ENCODE results near the gene TRMT13.
"Not testable (repeated sequence)": the region's sequence is repeated elsewhere in the genome, so short reads cannot be mapped to it uniquely, and the experiment has no call there.

TRMT13 gene

DNA sequence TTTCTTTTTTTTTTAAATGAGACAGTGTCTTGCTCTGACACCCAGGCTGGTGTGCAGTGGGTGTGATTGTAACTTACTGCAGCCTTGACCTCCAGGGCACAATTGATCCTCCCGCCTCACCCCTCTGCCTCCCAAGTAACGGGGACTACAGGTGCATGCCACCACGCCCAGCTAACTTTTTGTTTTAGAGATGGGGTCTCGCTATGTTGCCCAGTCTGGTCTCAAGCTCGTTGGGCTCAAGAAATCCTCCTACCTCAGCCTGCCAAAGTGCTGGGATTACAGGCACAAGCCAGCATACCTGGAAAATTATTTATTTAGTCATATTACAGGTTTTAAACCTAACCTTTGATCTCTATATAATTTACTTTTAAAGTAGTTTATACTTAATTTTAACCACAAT, 31.7 kb downstream of the TRMT13 start:
- no peak for FAIRE-seq

DNA sequence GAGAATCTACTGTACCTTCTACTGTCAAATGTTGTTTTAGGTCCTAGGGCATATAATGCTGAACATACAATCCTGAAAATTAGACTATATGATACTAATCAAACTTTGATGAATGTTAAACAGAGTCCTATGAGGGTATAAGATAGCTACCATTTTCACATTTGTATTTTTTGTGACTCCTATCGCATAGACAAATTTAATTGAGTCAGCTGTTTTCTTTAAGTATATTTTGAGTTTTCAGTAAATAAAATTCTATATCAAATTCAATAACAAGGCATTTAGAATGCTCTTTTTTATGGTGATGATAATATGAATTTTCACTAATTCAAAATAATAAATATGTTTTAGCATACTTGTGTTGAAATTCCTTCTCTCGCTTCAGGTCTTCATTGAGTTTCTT, 35.1 kb downstream of the TRMT13 start:
- FAIRE-seq, result no peak

DNA sequence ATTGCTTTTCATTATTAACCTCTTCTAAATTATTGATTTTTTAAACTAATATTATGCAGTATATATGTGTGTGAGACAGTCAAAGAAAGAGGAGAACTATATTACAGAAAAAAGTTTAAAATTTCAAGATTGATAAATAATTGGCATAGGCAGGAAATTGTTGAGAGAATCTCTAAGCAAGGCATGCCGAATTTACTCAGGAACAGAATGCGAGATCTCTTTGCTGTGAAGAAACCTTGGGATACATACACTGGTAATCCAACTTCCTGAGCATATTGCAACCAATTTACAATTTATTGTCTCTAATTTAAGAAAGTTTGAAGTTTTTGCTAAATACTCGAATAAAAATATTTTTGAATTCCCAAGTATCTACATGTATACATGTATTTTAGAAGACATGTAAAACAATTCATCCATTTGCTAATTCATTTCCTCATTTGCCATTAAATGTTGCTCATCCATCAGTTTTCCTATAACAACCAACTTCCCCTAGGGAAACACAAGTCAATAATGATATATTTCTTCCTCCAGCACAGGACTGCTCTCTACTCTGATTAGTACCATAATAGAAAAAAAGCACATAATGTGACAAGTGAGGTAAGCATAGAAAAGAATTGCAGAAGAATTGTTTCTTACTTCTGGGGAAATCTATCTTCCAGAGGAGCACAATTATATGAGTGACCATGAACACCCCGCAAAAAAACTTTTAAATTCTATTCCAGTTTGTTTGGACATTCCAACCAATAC, 44.5 kb downstream of the TRMT13 start:
- no peak for FAIRE-seq

DNA sequence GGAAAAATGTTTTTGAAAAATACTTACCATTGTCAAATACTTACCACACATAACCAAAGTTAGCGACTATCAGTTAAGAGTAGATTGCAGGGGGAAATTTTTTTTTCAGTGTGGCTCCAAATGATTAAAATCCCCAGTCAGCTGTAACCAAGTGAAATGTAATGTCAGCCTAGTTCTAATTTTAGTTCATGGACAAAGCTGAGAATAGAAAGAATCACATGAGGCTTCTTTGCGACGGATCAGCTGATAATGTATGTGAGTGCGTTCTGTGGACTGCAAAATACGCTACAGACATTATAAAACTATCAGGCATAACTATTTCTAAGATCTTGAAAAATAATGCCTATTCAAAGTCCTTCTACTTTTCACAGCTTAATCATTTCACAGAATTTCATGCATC, 45.1 kb downstream of the TRMT13 start, which contains the start of gene LRRC39:
Gene LRRC39, minus strand, starts transcription at position 166 of the 400 bp plus-strand sequence. CDS start 9,740 bp downstream, outside the sequence.
- no peak for FAIRE-seq

DNA sequence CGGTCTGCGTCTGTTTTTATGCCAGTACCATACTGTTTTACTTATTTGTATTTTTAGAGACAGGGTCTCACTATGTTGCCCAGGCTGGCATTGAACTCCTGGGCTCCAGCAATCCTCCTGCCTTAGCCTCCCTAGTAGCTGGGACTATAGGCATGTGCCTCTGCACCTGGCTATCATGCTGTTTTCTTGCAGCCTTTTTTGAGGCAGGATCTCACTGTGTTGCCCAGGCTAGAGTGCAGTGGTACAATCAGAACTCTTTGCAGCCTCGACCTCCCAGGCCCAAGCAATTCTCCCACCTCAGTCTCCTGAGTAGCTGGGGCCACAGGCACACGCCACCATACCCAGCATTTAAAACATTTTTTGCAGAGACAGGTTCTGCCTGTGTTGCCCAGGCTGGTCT, 50.4 kb downstream of the TRMT13 start:
- no peak for FAIRE-seq

DNA sequence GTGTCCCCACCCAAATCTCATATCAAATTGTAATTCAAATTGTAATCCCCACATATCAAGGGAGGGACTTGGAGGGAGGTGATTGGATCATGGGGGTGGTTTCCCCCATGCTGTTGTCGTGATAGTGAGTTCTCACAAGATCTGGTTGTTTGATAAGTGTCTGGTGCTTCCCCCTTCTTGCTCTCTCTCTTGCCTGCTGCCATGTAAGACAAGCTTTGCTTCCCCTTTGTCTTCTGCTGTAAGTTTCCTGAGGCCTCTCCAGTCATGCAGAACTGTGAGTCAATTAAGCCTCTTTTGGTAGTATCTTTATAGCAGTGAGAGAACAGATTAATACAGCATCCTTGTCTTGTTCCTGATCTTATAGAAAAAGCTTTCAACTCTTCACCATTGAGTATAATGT, 51.6 kb downstream of the TRMT13 start:
- FAIRE-seq, result no peak

DNA sequence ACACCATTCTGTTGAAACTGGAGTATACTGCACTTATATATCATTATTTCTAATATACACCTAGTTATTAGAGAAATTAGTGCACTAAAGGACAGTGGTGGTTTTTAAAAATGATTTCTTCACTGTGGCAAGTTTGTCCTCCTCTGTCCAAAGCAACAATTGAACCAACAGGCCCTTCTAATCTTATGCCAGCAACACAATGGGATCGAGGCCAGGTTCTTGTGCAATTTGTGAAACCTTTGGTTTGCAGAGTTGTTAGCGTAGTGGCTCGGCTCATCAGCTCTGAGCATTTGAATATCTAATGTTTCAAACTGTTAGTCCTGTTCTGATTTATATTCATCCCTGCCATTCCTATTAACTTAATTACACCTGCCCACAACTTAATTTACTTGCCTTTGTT, 54.9 kb downstream of the TRMT13 start:
- FAIRE-seq, result no peak

DNA sequence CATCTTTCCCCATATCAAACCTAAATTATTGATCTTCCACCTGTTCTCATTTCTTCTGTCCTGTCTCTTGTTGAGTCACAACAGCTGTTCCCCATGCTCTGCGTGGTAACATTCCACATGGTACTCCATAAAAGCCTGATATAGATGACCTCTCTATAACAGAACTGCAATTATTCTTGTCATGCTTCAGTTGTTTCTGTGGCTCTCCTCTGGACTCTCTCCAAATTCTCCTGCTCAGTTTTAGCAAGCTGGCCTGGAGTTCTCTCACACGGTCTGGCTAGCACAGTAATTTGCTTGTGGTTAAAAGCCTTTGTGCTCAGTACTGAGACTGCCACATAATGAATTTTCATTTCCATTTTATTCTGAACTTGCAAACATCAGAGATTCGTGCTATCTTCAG, 55.7 kb downstream of the TRMT13 start:
- no peak for FAIRE-seq

DNA sequence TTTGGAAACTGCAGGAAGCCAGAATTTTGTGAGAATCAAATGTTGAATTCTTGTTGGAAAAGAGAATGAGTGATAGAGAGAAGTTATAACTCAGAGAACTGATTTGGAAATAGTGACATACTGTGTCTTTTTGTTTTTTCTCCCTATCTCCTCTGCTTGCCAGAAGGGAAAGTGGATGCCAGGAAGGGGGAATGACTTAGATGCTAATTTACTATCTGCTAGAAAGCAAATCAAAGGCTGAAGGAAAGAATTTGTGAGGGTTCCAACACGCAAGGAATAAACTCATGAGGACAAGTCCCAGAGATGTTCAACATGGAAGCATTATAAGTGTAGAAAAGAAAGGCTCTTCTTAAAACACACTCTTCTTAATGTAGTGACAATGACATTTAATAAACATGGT, 65.6 kb downstream of the TRMT13 start:
- FAIRE-seq, result no peak

DNA sequence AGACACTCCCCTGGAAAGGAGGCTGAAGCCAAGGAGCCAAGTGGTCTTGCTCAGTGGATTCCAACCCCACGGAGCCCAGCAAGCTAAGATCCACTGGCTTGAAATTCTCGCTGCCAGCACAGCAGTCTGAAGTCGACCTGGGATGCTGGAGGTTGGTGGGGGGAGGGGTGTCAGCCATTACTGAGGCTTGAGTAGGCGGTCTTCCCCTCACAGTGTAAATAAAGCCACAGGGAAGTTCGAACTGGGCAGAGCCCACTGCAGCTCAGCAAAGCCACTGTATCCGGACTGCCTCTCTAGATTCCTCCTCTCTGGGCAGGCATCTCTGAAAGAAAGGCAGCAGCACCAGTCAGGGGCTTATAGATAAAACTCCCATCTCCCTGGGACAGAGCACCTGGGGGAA, 67.1 kb downstream of the TRMT13 start:
- not testable (repeated sequence) for FAIRE-seq
